GM21367 (cell line): Measurements from ENCODE around the gene SMPD3.

Source experiments
- ATAC-seq: cut with Tn5 transposase; IDR thresholded peaks from one replicate; pipeline ENCODE4 v1.9.1; 2021; ENCODE audit not compliant: unreplicated experiment

SMPD3 gene

GRCh38 chr16:68473358-68474070, 25.2 kb upstream of the SMPD3 start:
- no peak for ATAC-seq

DNA sequence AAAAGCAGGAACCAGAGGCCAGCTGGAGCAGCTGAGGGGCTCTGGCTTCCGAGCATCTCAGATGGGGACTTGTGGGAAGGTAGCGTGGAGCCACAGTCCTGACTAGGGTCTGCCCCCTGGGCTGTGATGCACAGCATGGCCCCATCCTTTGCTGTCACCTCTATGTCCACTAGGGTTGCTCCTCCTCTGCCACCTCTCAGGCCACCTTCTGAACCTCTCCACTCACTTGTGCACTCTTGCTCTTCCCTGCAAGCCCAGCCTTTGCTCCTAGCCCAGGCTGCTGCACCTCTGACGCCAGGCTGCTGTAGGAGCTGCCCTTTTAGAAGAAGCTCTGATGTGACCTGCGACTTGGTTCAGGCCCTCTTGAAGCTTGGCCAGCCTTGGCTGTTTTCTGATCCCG, 24.3 kb upstream of the SMPD3 start:
- ATAC-seq, result no peak

DNA sequence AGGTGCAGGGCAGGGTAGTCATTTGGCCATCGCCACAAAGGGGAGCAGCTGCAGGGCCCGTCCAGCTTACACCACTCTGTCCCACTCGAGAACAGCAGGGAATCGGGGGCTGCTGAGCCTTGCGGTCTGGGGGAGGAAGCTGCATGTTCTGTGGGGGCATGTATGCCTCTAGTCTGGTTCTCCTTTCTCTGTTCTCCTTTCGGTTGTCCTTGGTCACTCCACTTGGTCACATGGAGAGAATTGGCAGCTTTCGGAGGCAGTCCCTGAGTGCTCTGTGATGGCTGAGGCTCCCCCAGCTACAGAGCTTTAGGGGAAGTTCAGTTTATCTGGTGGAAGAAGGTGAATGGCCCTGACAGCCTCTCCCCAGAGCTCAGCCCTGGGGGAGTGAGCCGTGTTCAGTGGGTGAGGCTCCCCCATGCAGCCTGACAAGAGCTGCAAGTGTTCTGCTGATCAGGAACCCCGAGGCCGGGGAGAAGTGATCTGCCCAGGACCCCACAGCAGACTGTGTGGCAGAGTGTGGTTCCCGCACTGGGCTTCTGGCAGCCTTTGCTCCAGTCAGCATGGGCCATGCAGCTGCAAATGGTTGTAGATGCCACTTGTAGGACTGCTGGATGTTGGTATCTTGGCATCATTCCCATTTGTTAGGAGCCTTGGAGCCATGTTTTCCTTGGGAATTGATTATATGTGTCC, 22.3 kb upstream of the SMPD3 start:
- ATAC-seq, result peak; percentile 71

GRCh38 chr16:68469796-68470460, 21.6 kb upstream of the SMPD3 start:
- ATAC-seq, result peak; percentile 11

DNA sequence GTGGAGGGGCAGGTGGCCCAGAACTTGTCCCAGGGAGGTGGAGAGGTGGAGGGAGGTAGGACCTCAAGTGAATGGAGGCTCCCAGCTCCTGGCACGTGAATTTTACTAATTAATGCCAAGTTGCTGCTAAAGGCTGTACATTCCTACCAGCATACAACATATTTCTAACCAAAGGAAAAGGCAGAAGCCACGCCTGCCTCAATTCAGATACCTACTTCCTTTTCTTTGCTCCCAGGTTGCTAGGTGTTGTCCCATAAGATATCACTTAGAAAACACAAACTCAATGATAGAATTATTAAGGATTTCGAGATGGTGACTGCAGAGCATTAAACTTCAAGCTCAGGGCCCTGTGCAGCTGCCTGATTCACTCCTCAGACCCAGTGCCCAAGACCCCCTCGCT, 20.5 kb upstream of the SMPD3 start:
- ATAC-seq, result no peak

DNA sequence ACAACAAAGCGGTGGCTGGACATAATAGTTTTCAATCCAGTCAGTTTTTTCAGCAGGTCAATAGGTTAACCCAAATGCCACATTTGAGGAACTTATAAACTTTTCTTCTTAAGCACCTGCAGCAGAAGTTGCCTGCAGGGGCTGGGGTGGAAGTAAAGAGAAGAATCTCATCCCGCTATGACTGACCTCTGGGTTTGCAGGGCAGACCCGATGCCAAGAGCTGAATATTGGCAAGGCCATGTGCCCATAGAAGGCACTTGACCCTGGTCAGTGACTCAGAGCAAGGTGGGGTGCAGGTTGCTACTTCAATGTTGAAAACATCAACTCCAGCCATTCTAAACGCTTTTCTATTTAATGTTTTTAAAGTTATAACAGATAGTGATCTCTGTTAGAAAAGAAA, 17.9 kb upstream of the SMPD3 start:
- ATAC-seq, result no peak

GRCh38 chr16:68463904-68464303, 15.6 kb upstream of the SMPD3 start:
- ATAC-seq, result no peak

DNA sequence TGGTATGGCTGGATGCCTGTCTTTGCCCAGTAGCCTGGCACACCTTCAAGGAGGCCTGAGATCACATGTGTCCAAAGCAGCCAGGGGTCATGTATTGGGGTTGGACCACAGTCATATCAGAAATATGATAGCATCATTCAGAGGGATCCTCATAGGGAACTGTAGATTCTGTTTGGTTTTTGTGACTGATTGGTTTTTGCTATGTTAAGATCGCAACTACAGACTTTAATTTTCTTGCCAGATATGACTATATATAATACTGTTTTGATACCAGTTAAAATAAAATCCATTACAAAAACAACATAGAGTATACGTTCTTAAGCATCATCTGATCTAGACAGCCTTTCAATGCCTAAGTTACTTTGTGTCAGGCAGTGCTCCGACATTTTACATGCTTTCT, 11.8 kb upstream of the SMPD3 start:
- ATAC-seq, result no peak

GRCh38 chr16:68459457-68459856, 11.1 kb upstream of the SMPD3 start:
- no peak for ATAC-seq

DNA sequence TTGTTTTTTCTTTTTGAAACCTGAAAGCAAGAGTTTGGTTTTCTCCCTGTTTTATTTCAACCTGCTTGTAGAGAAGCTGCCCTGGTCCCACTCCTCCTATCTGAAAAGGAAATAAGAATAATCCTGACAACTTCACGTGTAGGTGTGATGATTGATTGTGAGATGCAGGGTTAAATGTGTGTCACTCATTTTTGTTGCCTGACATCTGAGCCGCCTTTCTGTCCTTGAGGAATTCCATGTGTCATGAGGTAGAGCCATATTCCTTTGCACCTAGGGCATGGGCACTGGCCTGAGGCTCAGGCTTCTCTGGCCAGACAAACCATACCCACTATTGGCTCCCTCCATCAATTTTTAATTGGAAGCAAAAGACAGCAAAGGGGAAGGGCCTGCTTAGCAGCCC, 10.2 kb upstream of the SMPD3 start:
- ATAC-seq, result no peak

DNA sequence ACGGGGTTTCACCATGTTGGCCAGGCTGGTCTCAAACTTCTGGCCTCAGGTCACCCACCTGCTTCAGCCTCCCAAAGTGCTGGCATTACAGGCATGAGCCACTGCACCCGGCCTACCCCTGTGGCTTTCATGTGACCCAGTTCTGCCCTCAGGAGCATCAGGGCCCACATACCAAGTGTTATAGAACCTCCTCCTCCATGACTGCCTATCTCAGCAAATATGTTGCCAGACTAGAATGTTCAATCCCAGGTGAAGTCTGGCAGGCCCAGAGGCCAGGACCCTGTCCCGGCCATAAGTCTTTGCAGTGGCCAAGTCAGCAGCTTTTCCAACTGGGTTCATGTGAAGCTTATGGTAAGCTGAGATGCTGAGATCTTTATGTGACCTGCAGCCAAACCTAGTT, 9.8 kb upstream of the SMPD3 start:
- no peak for ATAC-seq

DNA sequence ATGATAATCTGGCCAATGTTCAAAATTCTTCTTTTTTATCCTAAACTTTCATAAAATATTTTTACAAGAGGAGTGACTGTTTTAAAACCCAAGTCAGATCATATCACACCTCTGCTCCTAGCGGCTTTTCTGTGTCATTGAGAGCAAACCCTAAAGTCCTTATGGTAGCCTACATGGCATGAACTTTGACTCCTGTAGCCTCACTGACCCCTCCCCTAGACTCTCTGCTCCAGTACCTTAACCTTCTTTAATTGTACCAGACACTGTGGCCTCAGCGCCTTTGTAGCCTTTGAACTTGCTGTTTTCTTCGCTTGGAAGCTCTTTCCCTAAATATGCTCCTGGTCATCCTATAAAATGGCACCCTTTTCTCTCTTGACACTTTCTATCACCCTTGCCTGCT, 7.3 kb upstream of the SMPD3 start:
- no peak for ATAC-seq

- no peak for ATAC-seq
Measured at GRCh38 chr16:68454920-68455435, 6.7 kb upstream of the SMPD3 start.

GRCh38 chr16:68453816-68454215, 5.5 kb upstream of the SMPD3 start:
- ATAC-seq, result no peak

GRCh38 chr16:68452176-68452575, 3.9 kb upstream of the SMPD3 start:
- no peak for ATAC-seq

GRCh38 chr16:68451676-68452075, 3.4 kb upstream of the SMPD3 start:
- no peak for ATAC-seq

DNA sequence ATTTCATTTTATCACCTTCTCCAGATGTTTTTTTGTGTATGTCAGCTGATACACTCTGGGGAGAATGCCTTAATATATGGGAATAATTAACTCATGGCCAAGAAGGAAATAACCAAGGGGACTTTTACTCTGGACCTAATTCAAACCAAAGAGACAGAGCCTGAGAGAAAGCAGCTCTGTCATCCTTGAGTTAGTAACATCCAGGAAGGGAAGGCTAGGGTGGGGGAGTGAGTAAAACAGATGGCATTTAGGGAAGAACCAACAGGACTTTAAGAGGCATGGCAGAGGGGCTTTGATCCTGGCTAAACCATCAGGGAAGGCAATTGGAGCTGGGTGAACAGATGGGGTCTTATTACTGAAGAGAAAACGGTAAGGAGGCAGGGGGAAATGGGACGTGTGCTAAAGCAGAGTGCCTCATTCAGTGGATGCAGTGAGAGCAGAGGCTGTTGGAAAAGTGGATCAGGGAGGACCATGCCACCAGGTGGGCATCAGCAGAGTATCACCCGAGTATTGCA, 2.5 kb upstream of the SMPD3 start:
- ATAC-seq, result no peak

- ATAC-seq, result no peak
Measured at GRCh38 chr16:68447653-68448359, 502 bp downstream of the SMPD3 start.

- ATAC-seq, result no peak
Measured at GRCh38 chr16:68446681-68447652, 1.3 kb downstream of the SMPD3 start.

GRCh38 chr16:68445458-68445857, 2.9 kb downstream of the SMPD3 start:
- ATAC-seq, result no peak
